Hematopoietic multipotent progenitor cell (in vitro differentiated cells): Measurements from ENCODE around the gene C22orf31. TPM values are rescaled to one million over a fixed set of nuclear protein-coding genes. Genes with fewer than 3 reads are reported as not detected.
A peak's percentile ranks its signal among the peaks of the same experiment; 100 is the strongest.
"Not testable (repeated sequence)": the region's sequence is repeated elsewhere in the genome, so short reads cannot be mapped to it uniquely, and the experiment has no call there.

Experiments used
- DNase-seq, 3 donors: peaks; one replicate each; pipeline ENCODE4 v3.0.0-alpha.2; 2011 to 2015; ENCODE audit warnings: low read depth in 2 of 3, low spot score in 2 of 3
- total RNA-seq: library from RNA; depleted of rRNA; stranded (reverse); fragments of >200 nt; gene quantifications from one replicate; pipeline ENCODE4 v1.2.3, GENCODE V29; 2012

The C22orf31 gene
- total RNA-seq, 1 donor = not detected

DNA sequence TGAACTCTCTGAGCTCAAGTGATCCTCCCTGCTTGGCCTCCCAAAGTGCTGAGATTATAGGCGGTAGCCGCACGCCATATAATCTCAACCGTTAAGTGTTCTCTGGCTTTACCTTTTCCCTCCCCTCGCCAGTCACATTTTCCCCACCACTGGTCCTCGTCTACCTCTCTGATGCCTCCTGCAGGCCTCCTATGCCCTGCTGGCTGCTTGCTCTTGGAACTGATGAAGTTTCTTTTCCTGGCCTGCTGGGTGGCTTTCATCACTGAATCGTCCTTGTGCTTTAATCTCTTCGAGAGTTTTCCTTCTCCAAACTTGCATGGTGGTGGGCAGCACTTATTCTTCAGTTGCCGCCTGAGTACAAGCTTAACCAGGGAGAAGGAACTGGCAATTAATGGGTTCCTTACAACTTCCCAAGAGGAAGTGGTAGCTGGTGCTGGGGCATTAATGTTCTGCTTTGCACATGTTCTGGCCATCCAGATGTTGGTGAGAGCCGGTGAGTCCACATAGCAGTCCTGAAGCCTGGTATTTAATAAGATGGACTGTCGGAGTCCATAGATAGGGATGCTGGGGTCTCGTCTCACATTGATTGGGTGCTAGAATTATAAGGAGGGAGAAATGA lies 1.3 kb downstream of the C22orf31 start:
- DNase-seq = peak in 1 of 3 donors; percentile 26

- DNase-seq = no peak
Measured at GRCh38 chr22:29056472-29056871, 5.2 kb downstream of the C22orf31 start.

DNA sequence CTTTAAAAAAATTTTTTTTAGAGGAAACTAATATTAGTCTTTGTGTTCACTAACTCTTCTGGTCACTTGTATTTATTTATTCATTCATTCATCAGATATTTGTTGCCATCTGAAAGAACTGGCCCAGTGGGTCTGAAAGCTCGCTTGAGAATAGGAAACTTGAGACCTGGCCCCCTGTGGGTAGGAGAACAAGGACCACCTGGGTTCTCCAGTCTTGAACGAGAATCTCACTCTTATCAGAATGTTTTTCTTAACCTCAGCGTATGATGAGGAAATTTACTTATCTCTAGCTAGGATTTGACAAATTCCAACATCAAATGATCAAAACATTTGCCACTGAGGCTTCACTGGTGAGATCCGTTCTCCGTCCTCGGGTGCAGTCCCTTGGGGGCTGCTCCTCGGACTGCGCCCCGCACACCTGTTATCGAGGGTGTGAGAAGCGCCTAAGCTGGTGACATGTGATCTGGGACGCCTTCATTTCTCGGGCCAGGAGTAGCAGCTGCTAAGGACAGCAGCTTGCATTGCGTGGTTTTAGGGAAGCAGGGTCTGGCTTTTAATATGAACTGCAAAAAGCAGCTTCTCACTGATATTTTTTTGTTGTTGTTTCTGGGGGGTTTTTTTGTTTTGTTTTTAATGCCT lies 6.3 kb downstream of the C22orf31 start:
- no peak for DNase-seq

GRCh38 chr22:29054251-29054767 lies 7.3 kb downstream of the C22orf31 start:
- no peak for DNase-seq

GRCh38 chr22:29053048-29053702 lies 8.5 kb downstream of the C22orf31 start:
- DNase-seq = no peak

DNA sequence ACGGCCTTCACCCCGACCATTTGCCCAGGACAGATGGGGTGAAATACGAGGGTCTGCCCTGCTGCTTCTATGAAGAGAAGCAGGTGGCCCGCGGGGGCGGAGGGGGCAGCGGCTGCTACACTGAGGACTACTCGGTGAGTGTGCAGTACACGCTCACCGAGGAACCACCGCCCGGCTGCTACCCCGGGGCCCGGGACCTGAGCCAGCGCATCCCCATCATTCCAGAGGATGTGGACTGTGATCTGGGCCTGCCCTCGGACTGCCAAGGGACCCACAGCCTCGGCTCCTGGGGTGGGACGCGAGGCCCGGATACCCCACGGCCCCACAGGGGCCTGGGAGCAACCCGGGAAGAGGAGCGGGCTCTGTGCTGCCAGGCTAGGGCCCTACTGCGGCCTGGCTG lies 11.2 kb downstream of the C22orf31 start:
- no peak for DNase-seq

GRCh38 chr22:29049655-29050263 lies 11.9 kb downstream of the C22orf31 start:
- no peak for DNase-seq

DNA sequence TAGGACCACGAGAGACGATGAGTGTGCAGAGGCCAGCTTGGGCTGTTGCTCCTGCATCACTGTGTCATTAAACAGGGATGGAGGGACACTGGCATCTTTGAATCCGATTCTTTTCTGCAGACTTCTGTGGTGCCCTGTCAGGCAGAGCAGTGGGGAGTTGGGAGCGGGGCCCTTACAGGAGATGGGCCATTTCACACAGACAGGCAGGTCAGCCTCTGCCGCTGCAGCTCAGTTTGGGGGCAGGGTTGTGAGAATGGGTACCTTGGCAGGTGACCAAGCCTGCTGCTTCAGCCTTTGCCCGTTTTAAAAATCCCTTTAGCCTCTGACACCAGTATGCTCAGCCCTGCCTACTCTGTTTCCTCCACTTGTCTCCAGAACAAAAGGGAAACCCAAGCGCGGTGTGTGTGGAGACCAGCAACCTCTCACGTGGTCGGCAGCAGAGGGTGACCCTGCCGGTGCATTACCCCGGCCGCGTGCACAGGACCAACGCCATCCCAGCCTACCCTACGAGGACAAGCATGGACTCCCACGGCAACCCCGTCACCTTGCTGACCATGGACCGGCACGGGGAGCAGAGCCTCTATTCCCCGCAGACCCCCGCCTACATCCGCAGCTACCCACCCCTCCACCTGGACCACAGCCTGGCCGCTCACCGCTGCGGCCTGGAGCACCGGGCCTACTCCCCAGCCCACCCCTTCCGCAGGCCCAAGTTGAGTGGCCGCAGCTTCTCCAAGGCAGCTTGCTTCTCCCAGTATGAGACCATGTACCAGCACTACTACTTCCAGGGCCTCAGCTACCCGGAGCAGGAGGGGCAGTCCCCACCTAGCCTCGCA lies 12.6 kb downstream of the C22orf31 start:
- DNase-seq = no peak

DNA sequence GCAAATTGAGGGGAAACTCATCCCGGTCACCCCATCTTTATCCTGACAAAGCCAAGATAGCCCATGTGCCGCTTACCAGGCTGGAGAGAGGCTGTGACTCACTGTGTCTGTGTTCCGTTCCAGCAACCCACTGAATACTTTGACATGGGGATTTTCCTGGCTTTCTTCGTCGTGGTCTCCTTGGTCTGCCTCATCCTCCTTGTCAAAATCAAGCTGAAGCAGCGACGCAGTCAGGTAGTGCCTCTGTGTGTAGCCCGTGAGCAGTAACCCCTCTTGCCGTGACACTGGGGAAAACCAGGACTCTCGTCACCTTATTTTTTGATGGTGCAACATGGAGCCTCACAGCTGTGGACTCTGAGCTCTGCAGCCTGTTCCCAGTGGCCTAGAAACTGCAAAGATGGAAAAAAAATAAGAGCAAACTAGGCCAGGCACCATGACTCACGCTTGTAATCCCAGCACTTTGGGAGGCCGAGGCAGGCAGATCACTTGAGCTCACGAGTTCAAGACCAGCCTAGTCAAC lies 16.9 kb downstream of the C22orf31 start:
- no peak for DNase-seq

DNA sequence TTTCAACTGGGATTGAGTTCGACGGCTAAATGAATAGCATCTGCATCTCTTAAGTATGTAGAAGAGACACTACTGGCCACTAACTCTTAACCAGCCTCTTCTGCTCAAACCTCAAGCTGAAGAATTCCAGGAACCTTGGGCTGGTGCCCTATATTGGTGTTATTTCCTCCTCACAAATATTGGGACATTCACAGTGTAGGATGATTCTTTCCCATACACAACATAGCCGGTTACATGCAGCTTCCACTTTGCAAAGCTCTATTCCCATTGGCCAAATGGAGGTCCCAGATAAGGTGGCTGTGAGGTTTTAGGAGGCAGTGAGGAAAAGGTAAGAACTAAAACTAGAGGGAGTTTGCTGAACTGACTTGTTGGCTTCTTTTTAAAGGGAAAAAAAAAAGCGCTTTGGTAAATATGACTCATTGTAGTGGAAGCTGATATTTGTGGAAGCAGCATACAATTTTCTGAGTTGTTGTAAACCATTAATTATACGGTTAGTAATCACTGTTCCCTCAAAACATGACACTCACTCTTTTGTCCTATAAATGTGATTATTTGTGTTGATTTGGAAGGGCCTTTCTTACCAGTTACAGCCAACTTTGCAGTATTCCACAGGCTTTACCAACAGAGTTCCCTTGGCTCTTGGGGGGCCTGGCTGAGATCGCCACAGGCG lies 17.6 kb downstream of the C22orf31 start:
- DNase-seq = no peak

GRCh38 chr22:29041408-29041807 lies 20.2 kb downstream of the C22orf31 start:
- peak in 2 of 3 donors; percentile 43 to 63 for DNase-seq

GRCh38 chr22:29040385-29041275 lies 21.0 kb downstream of the C22orf31 start:
- DNase-seq = peak; percentile 41 to 84 (median 75)

GRCh38 chr22:29039684-29040083 lies 21.9 kb downstream of the C22orf31 start:
- not testable (repeated sequence) for DNase-seq

DNA sequence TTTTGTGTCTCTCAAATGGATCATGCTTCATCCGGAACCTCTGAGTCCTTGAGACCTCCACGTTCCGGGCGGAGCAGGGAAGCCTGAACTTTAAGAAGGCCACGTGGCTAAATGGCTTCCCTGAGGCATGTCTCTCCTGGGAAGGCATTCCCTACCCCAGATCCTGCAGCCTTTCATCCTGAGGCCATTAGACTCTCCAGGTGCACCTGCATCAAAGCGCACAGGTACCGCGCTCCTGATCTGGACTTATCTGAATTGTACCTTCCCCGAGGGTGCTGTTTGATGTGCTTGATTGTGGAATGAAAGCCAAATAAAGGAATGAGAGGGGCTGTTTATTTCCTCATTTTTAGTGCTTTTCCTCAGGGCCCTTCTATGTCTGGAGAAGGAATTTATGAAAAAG lies 22.5 kb downstream of the C22orf31 start:
- no peak for DNase-seq

DNA sequence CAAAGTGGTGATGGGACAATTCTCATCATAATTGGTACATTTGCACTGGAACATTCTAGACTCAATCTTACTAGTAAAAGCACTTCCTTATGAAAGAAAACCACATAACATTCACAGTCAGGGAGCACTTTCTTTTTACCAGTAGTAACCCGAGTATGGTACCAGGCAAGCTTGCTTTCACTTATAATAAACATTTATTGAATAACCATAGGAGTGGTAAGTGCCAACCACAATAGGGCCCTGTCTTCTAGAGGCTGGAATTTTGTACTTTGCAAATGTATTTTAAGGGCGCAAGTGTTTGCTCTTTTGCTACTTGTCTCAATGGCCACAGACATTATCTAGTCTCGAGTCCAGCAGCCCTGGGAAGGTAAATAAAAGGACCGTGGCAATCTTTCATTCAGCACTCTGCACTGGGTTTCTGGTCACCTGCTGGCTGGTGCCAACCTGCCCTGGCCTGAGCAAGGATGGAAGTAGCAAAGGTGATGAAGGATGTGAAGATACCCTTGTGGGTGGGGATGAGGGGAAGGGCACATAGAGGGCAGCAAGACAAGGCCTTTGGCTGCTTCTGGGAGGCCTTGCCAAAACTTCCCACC lies 24.2 kb downstream of the C22orf31 start:
- DNase-seq = no peak

DNA sequence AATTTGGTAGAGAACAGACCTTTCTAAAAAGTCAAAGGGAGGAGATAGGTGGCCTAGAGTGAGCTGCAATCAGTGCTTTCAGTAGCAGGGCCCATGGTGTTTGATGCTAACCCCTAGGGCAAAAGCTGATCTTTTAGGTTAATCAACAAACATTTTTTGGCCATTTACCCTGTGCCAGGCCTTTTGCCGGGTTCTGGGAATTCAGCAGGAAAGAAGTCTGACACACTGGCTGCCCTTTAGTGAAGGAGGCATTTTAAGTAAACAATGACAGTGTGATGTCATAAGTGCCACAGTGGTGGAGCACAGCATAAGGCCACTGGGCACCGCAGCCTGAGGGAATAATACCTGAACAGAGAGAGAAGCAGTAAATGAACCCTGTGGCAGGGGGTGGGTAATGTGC lies 29.0 kb downstream of the C22orf31 start:
- DNase-seq = no peak

DNA sequence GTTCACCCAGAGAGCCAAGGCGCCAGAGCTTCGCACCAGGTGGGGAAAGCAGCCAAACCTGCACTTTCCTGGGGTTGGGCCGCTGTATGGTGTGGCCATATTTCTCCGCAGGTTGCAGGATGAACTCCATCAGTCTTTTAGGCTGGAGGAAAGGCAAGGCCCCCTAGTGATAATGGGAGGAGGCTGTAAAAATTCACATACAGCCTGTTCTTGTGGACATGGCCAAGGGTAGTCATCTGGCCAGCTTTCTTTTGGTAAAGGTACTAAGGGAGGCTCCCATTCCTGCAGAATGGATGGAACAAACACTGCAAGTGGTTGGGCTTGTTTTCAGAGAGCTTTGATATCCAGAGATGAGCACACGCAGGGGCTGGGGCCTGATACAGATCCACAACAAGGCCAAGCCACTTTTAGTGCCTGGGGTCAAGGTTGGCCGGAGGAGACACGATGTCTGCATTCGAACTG lies 29.6 kb downstream of the C22orf31 start:
- no peak for DNase-seq
